ENCODE data around the gene CABP7.
A peak's percentile ranks its signal among the peaks of the same experiment; 100 is the strongest.

The CABP7 gene

GRCh38 chr22:29755889-29756288 is 36.1 kb downstream of the CABP7 start:
- DNase-seq = no peak
- TF ChIP-seq GATA1 (IDR thresholded peaks at IDR 0.05; ENCODE audit: low read depth, low read length) (no peak), POLR2A (IDR thresholded peaks at IDR 0.05; ENCODE audit: low read length) (no peak)

GRCh38 chr22:29756341-29756740 is 36.5 kb downstream of the CABP7 start:
- no peak for TF ChIP-seq GATA1 (IDR thresholded peaks at IDR 0.05; ENCODE audit: low read depth, low read length)
- no peak for TF ChIP-seq POLR2A (IDR thresholded peaks at IDR 0.05; ENCODE audit: low read length)
- DNase-seq = no peak

- no peak for DNase-seq
- TF ChIP-seq GATA1 (IDR thresholded peaks at IDR 0.05; ENCODE audit: low read depth, low read length) (no peak), POLR2A (IDR thresholded peaks at IDR 0.05; ENCODE audit: low read length) (no peak)
Observed at GRCh38 chr22:29757096-29757495, 37.3 kb downstream of the CABP7 start.

GRCh38 chr22:29758068-29758622 is 38.3 kb downstream of the CABP7 start:
- no peak for TF ChIP-seq GATA1 (IDR thresholded peaks at IDR 0.05; ENCODE audit: low read depth, low read length)
- no peak for TF ChIP-seq POLR2A (IDR thresholded peaks at IDR 0.05; ENCODE audit: low read length)
- no peak for DNase-seq

- TF ChIP-seq GATA1 (IDR thresholded peaks at IDR 0.05; ENCODE audit: low read depth, low read length) = no peak
- TF ChIP-seq POLR2A (IDR thresholded peaks at IDR 0.05; ENCODE audit: low read length) = no peak
- DNase-seq = no peak
Observed at GRCh38 chr22:29758959-29759358, 39.2 kb downstream of the CABP7 start.

- TF ChIP-seq POLR2A (IDR thresholded peaks at IDR 0.05; ENCODE audit: low read length) (no peak), GATA1 (IDR thresholded peaks at IDR 0.05; ENCODE audit: low read depth, low read length) (no peak)
- DNase-seq = no peak
Observed at GRCh38 chr22:29762263-29762662, 42.5 kb downstream of the CABP7 start.

- peak; percentile 61 to 63 for DNase-seq
- no peak for TF ChIP-seq POLR2A (IDR thresholded peaks at IDR 0.05; ENCODE audit: low read length)
- no peak for TF ChIP-seq GATA1 (IDR thresholded peaks at IDR 0.05; ENCODE audit: low read depth, low read length)
Observed at GRCh38 chr22:29765905-29766631, 46.3 kb downstream of the CABP7 start.

GRCh38 chr22:29766632-29767170 is 46.9 kb downstream of the CABP7 start, which contains the start of gene ZMAT5:
Gene ZMAT5, minus strand, starts transcription at chr22:29767007. Its CDS starts 18,463 bp downstream, at chr22:29748544.
- peak; percentile 95 to 96 for DNase-seq
- peak; percentile 85 for TF ChIP-seq POLR2A (IDR thresholded peaks at IDR 0.05; ENCODE audit: low read length)
- TF ChIP-seq GATA1 (IDR thresholded peaks at IDR 0.05; ENCODE audit: low read depth, low read length) = no peak

GRCh38 chr22:29767171-29768051 is 47.6 kb downstream of the CABP7 start, which contains the start of gene UQCR10:
Gene UQCR10, plus strand, starts transcription at chr22:29767369. Its CDS starts 30 bp downstream, at chr22:29767399.
- DNase-seq = peak; percentile 94 to 96
- TF ChIP-seq POLR2A (IDR thresholded peaks at IDR 0.05; ENCODE audit: low read length) = peak; percentile 83
- no peak for TF ChIP-seq GATA1 (IDR thresholded peaks at IDR 0.05; ENCODE audit: low read depth, low read length)

- DNase-seq = no peak
- TF ChIP-seq POLR2A (IDR thresholded peaks at IDR 0.05; ENCODE audit: low read length) (no peak), GATA1 (IDR thresholded peaks at IDR 0.05; ENCODE audit: low read depth, low read length) (no peak)
Observed at GRCh38 chr22:29768052-29768693, 48.4 kb downstream of the CABP7 start.

GRCh38 chr22:29769723-29770321 is 50.0 kb downstream of the CABP7 start:
- TF ChIP-seq GATA1 (IDR thresholded peaks at IDR 0.05; ENCODE audit: low read depth, low read length) (no peak), POLR2A (IDR thresholded peaks at IDR 0.05; ENCODE audit: low read length) (peak; percentile 2)
- no peak for DNase-seq

GRCh38 chr22:29772170-29772641 is 52.4 kb downstream of the CABP7 start:
- DNase-seq = peak; percentile 35 to 54
- TF ChIP-seq POLR2A (IDR thresholded peaks at IDR 0.05; ENCODE audit: low read length) (no peak), GATA1 (IDR thresholded peaks at IDR 0.05; ENCODE audit: low read depth, low read length) (no peak)

GRCh38 chr22:29773233-29773632 is 53.4 kb downstream of the CABP7 start:
- no peak for DNase-seq
- TF ChIP-seq GATA1 (IDR thresholded peaks at IDR 0.05; ENCODE audit: low read depth, low read length) = no peak
- TF ChIP-seq POLR2A (IDR thresholded peaks at IDR 0.05; ENCODE audit: low read length) = no peak
